H1 (cell line): ENCODE data around the gene AGAP1. TPM values are rescaled to one million over a fixed set of nuclear protein-coding genes. Genes with fewer than 3 reads are reported as not detected.

Experiments used
- CBX8 ChIP-seq: fragments of 300-800, 300-1000 bp; sonication (generic); IDR thresholded peaks from 2 replicates; pipeline ENCODE4 v1.7.1; 2016; ENCODE audit warnings: low read depth, low read length, borderline replicate concordance
- CHD2 ChIP-seq: IDR thresholded peaks from 2 replicates; pipeline ENCODE4 v1.6.1; 2012; ENCODE audit warnings: low read length, improper control_type of control experiment
- CTBP2 ChIP-seq: IDR thresholded peaks from 2 replicates; pipeline ENCODE4 v1.7.0; 2011; ENCODE audit warnings: borderline replicate concordance, mild to moderate bottlenecking, moderate library complexity, mixed read lengths, low read length; ENCODE audit not compliant: insufficient read depth, insufficient read length
- EZH2 ChIP-seq: fragments of 200-600 bp; sonication (generic); IDR thresholded peaks from 2 replicates; pipeline ENCODE4 v1.7.1; 2012; ENCODE audit warnings: low read depth, mild to moderate bottlenecking, moderate library complexity, low read length, inconsistent platforms; ENCODE audit not compliant: severe bottlenecking
- HDAC6 ChIP-seq: IDR thresholded peaks from one replicate; pipeline ENCODE4 v1.7.1; 2012; ENCODE audit warnings: low read depth, mild to moderate bottlenecking, inconsistent platforms, low read length, moderate library complexity
- POU5F1 ChIP-seq: IDR thresholded peaks from 2 replicates; pipeline ENCODE4 v1.6.1; 2011; ENCODE audit warnings: low read depth, mild to moderate bottlenecking, low read length, moderate library complexity
- RXRA ChIP-seq: IDR thresholded peaks from 2 replicates; pipeline ENCODE4 v1.6.1; 2011; ENCODE audit warnings: low read depth, mild to moderate bottlenecking, low read length, moderate library complexity; ENCODE audit not compliant: insufficient read depth
- SAP30 ChIP-seq: fragments of 300-600 bp; sonication (generic); IDR thresholded peaks from 2 replicates; pipeline ENCODE4 v1.7.1; 2012; ENCODE audit warnings: low read length, moderate library complexity, mild to moderate bottlenecking, inconsistent platforms; ENCODE audit not compliant: insufficient read depth, insufficient replicate concordance
- SIN3A ChIP-seq, 2 experiments: IDR thresholded peaks in 1 of 2; conservative IDR thresholded peaks in 1 of 2; 2 replicates each; pipeline ENCODE4 v1.6.1; 2011 to 2012; ENCODE audit warnings: low read length in 2 of 2, improper control_type of control experiment in 1 of 2, low read depth in 1 of 2, mild to moderate bottlenecking in 1 of 2
- TBP ChIP-seq: IDR thresholded peaks from 2 replicates; pipeline ENCODE4 v1.6.1; 2011; ENCODE audit warnings: low read depth, low read length, improper control_type of control experiment
- YY1 ChIP-seq: IDR thresholded peaks from 2 replicates; pipeline ENCODE4 v1.6.1; 2011; ENCODE audit warnings: low read depth, mild to moderate bottlenecking, low read length
- polyA plus RNA-seq, 7 experiments: library from polyadenylated mRNA; depleted of rRNA in 3 of 7; stranded (reverse) in 5 of 7; unstranded in 2 of 7; fragments of >200 nt in 5 of 7; fragments of 200-250 nt in 2 of 7; gene quantifications; 1 replicate in 5 of 7; 2 replicates in 1 of 7; 4 replicates in 1 of 7; pipeline versions ENCODE4 v1.2.1 to v1.2.3, GENCODE V29; 2011 to 2013; ENCODE audit warnings: missing spikeins in 2 of 7, mixed read lengths in 2 of 7
- total RNA-seq: library from RNA; stranded (reverse); fragmentation: NEBNext Ultra II Directional; extraction: Animal tissue kit (Norgen Biotek cat#: 25700); gene quantifications from 2 replicates; pipeline ENCODE4 v1.2.1, GENCODE V29; 2021

Gene AGAP1
- total and polyA plus RNA-seq, 2 of the 8 experiments (the other 6 are each of a cell fraction or from before 2014, with no cell fraction given), result 18.1 to 39.4 TPM

DNA sequence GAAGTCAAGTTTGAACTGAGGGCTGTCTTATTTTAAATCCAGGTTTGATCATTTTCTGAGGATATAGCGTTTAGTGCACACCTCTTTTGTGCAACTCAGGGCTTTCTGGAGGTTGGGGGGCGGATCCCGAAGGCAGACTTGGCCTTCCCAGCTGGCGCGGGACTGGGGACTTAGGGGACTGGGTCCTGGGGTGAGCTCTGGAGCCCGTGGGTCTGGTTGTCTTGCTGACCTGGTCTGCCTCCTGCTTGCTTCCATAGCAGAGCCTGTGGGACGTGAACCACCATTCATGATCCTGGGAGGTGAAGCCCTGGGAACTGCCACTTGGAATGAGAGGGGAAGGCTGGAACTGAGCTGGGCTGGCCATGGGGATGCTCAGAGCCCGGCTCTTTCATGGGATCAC is 63.1 kb downstream of the AGAP1 start (continued):
- TF ChIP-seq EZH2, result no peak
- TF ChIP-seq HDAC6, result no peak
- no peak for TF ChIP-seq CHD2
- no peak for TF ChIP-seq SIN3A (conservative IDR thresholded peaks at IDR 0.05 in 1 of 2, IDR thresholded peaks at IDR 0.05 in 1 of 2; ENCODE audit: low read depth in 1 of 2, low read length in 2 of 2)
- no peak for TF ChIP-seq SAP30
- TF ChIP-seq CBX8, result no peak
- no peak for TF ChIP-seq YY1
- TF ChIP-seq TBP, result no peak
- TF ChIP-seq RXRA, result no peak
- no peak for TF ChIP-seq CTBP2
- no peak for TF ChIP-seq POU5F1
